Caco-2 (cell line): ENCODE measurements around the gene SBNO2. TPM values are rescaled to one million over a fixed set of nuclear protein-coding genes. Genes with fewer than 3 reads are reported as not detected.
A peak's percentile ranks its signal among the peaks of the same experiment; 100 is the strongest.

Source experiments
- BruUV-seq: library from RNA; stranded (reverse); fragments of 400-500 nt; replicated peaks from 2 replicates; lab custom pipeline; 2021; lab: Mats Ljungman, UMichigan
- CTCF ChIA-PET: fragments of 300-600 bp; sonication (Branson Sonifier 250); formaldehyde crosslinking; loops from one replicate; lab custom pipeline; 2022; ENCODE audit warnings: antibody characterized with exemption; lab: Charles Lee
- POLR2A ChIA-PET: fragments of 300-600 bp; sonication (Branson Sonifier 250); formaldehyde crosslinking; loops from one replicate; lab custom pipeline; 2022; ENCODE audit warnings: antibody characterized with exemption; lab: Charles Lee
- DNase-seq, 2 experiments: peaks; one replicate each; pipeline versions ENCODE4 v3.0.0 to v3.0.0-alpha.2; 2020 to 2022
- H3K27me3 ChIP-seq: replicated peaks from 2 replicates; pipeline ENCODE4 v1.6.0; 2011; ENCODE audit warnings: low read length; ENCODE audit not compliant: control insufficient read depth, insufficient read depth
- H3K36me3 ChIP-seq: 2 replicates; pipeline ENCODE4 v1.5.1; 2011; ENCODE audit warnings: low read length; ENCODE audit not compliant: control insufficient read depth, insufficient read depth
- H3K4me1 ChIP-seq: fragments of 250-450 bp; sonication (Bioruptor Pico); 2 replicates; pipeline ENCODE4 v1.5.1; 2020; ENCODE audit warnings: mild to moderate bottlenecking
- H3K4me3 ChIP-seq: 2 replicates; pipeline ENCODE4 v1.5.1; 2011; ENCODE audit warnings: low read depth, mild to moderate bottlenecking, control low read depth, low read length
- H3K9me3 ChIP-seq: fragments of 250-450 bp; sonication (Bioruptor Pico); 2 replicates; pipeline ENCODE4 v1.5.1; 2020; ENCODE audit warnings: mild to moderate bottlenecking, moderate library complexity
- H3K27ac Mint-ChIP-seq: one replicate; pipeline ENCODE4 v1.8.0; 2022; ENCODE audit warnings: mixed read lengths; ENCODE audit not compliant: unreplicated experiment
- H3K27me3 Mint-ChIP-seq: one replicate; pipeline ENCODE4 v1.8.0; 2022; ENCODE audit warnings: mixed read lengths; ENCODE audit not compliant: insufficient read depth, unreplicated experiment
- H3K36me3 Mint-ChIP-seq: one replicate; pipeline ENCODE4 v1.8.0; 2022; ENCODE audit warnings: mild to moderate bottlenecking, mixed read lengths; ENCODE audit not compliant: insufficient read depth, unreplicated experiment
- H3K4me1 Mint-ChIP-seq: one replicate; pipeline ENCODE4 v1.8.0; 2022; ENCODE audit warnings: low read depth, mixed read lengths; ENCODE audit not compliant: unreplicated experiment
- H3K4me3 Mint-ChIP-seq: one replicate; pipeline ENCODE4 v1.8.0; 2022; ENCODE audit warnings: mild to moderate bottlenecking, moderate library complexity, mixed read lengths; ENCODE audit not compliant: unreplicated experiment
- H3K9me3 Mint-ChIP-seq: one replicate; pipeline ENCODE4 v1.8.0; 2022; ENCODE audit warnings: mixed read lengths; ENCODE audit not compliant: unreplicated experiment
- intact Hi-C: fragments of 100-400 bp; cut with micrococcal nuclease; formaldehyde crosslinking; loops from one replicate; pipeline ENCODE4 v1.10.0; 2022; ENCODE audit not compliant: unreplicated experiment
- total RNA-seq: library from RNA; stranded (reverse); gene quantifications from 2 replicates; pipeline ENCODE4 v1.2.3, GENCODE V29; 2022
- TF ChIP-seq, protein P1 (sequence below), 2 experiments: fragments of 200-600 bp in 1 of 2; IDR thresholded peaks; 1 replicate in 1 of 2; 2 replicates in 1 of 2; pipeline versions ENCODE4 v1.5.1 to v1.8.0; 2011 to 2022; ENCODE audit warnings: antibody characterized with exemption in 1 of 2, control low read depth in 1 of 2, inconsistent platforms in 1 of 2, low read depth in 1 of 2, low read length in 1 of 2, mild to moderate bottlenecking in 1 of 2, moderate library complexity in 1 of 2; ENCODE audit not compliant: insufficient read depth in 1 of 2, severe bottlenecking in 1 of 2, unreplicated experiment in 1 of 2

SBNO2 gene
- total RNA-seq, 1 experiment from 2014 or later = 41.2 TPM

DNA sequence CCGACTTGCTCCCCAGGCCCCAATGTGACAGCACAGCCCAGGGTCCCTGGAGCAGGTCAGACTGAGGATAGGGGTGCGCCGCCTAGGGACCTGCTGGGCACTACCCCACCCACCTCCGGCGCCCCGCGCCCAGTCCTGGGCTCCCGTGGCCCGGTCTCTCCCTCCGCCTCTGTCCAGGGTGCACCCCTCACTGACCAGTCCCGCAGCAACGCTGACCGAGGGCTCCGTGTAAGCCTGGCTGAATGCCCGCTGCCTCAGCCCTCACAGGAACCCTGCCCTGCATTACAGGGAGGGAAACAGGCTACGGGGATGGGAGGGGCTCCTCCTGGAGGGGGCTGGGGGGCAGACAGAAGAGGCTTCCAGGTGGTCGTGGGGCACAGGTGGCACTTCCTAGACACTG is 38.6 kb downstream of the SBNO2 start:
- POLR2A ChIA-PET = interaction anchor here (0.8 kb wide), 1 partner anchor 108 kb away, joined by 9 read pairs; no protein-coding TSS in a partner anchor
- Mint-ChIP-seq H3K9me3 (no peaks in the 10 kb centered on the region), H3K4me3 (no peak overlapping the region), H3K4me1 (no peaks in the 10 kb centered on the region), H3K27ac (no peak overlapping the region), H3K27me3 (no peaks in the 10 kb centered on the region), H3K36me3 (peaks cover 36% of the 10 kb centered on the region)
- no TSS peak for BruUV-seq
- TF ChIP-seq, protein P1, sequence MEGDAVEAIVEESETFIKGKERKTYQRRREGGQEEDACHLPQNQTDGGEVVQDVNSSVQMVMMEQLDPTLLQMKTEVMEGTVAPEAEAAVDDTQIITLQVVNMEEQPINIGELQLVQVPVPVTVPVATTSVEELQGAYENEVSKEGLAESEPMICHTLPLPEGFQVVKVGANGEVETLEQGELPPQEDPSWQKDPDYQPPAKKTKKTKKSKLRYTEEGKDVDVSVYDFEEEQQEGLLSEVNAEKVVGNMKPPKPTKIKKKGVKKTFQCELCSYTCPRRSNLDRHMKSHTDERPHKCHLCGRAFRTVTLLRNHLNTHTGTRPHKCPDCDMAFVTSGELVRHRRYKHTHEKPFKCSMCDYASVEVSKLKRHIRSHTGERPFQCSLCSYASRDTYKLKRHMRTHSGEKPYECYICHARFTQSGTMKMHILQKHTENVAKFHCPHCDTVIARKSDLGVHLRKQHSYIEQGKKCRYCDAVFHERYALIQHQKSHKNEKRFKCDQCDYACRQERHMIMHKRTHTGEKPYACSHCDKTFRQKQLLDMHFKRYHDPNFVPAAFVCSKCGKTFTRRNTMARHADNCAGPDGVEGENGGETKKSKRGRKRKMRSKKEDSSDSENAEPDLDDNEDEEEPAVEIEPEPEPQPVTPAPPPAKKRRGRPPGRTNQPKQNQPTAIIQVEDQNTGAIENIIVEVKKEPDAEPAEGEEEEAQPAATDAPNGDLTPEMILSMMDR (IDR thresholded peaks at IDR 0.05; ENCODE audit: insufficient read depth in 1 of 2, low read depth in 1 of 2, low read length in 1 of 2, severe bottlenecking in 1 of 2, unreplicated experiment in 1 of 2) = no peak
- CTCF ChIA-PET = interaction anchor here (0.7 kb wide), 1 partner anchor 170 kb away, joined by 3 read pairs; no protein-coding TSS in a partner anchor
- Histone ChIP-seq H3K4me3 (no peak overlapping the region), H3K36me3 (no peaks in the 10 kb centered on the region), H3K4me1 (peaks cover 6% of the 10 kb centered on the region; the same call in 1 of the 2 replicates), H3K9me3 (no peaks in the 10 kb centered on the region), H3K27me3 (no peaks in the 10 kb centered on the region)
- intact Hi-C loops = no loop called here
- DNase-seq = no peak

DNA sequence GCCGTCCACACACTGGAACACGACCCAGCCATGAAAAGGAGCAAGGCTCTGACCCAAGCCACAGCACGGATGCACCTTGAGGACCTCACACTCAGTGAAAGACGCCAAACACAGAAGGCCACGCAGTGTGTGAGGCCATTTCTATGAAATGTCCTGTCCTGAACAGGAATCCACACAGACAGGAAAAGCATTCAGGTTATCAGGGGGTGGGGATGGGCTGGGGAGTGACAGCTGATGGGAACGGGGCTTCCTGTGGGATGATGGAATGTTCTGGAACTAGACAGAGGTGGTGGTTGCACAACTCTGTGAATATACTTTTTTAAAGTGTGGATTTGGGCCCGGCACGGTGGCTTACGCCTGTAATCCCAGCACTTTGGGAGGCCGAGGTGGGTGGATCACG is 39.6 kb downstream of the SBNO2 start:
- Mint-ChIP-seq H3K9me3 (no peaks in the 10 kb centered on the region), H3K4me1 (no peaks in the 10 kb centered on the region), H3K36me3 (peaks cover 29% of the 10 kb centered on the region), H3K27ac (no peak overlapping the region), H3K4me3 (no peak overlapping the region), H3K27me3 (no peaks in the 10 kb centered on the region)
- DNase-seq = no peak
- Histone ChIP-seq H3K4me1 (peaks cover 6% of the 10 kb centered on the region; the same call in 1 of the 2 replicates), H3K9me3 (no peaks in the 10 kb centered on the region), H3K27me3 (no peaks in the 10 kb centered on the region), H3K36me3 (no peaks in the 10 kb centered on the region), H3K4me3 (no peak overlapping the region)
- BruUV-seq = no TSS peak
- intact Hi-C loops = no loop called here
- TF ChIP-seq, protein P1 (IDR thresholded peaks at IDR 0.05; ENCODE audit: insufficient read depth in 1 of 2, low read depth in 1 of 2, low read length in 1 of 2, severe bottlenecking in 1 of 2, unreplicated experiment in 1 of 2) = no peak
- ChIA-PET CTCF (no interaction called here), POLR2A (interaction anchor here (0.7 kb wide), 1 partner anchor 30 kb away, joined by 10 read pairs; no protein-coding TSS in a partner anchor)

DNA sequence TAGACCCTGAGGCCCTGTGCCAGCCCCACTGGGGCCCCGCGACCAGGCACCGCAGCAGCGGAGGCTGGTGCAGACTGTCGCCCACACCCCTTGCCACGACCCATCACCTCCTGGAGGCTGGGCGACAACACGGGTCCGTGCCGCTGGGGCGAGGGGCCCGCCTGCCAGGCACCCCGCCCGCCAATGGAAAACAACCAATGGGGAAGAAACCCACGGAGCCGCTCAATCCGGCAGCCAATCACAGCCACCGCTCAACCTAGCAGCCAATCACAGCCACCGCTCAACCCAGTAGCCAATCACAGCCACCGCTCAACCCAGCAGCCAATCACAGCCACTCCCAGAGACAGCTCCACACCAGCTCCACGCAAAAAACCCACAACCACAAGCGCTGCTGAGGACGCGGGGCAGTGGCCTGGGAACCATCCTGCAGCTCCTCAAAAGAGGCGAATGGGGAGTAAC is 40.6 kb downstream of the SBNO2 start:
- H3K36me3 ChIP-seq = no peaks in the 10 kb centered on the region
- peak overlapping the region; percentile 40 for H3K4me3 ChIP-seq
- peaks cover 6% of the 10 kb centered on the region; the same call in 1 of the 2 replicates for H3K4me1 ChIP-seq
- Mint-ChIP-seq H3K36me3 (peaks cover 25% of the 10 kb centered on the region), H3K9me3 (no peaks in the 10 kb centered on the region), H3K27ac (no peak overlapping the region), H3K27me3 (no peaks in the 10 kb centered on the region), H3K4me3 (peak overlapping the region; percentile 75), H3K4me1 (no peaks in the 10 kb centered on the region)
- intact Hi-C loops = no loop called here
- TF ChIP-seq, protein P1 (IDR thresholded peaks at IDR 0.05; ENCODE audit: insufficient read depth in 1 of 2, low read depth in 1 of 2, low read length in 1 of 2, severe bottlenecking in 1 of 2, unreplicated experiment in 1 of 2) = no peak
- CTCF ChIA-PET = interaction anchor here (0.7 kb wide), 1 partner anchor 278 kb away, joined by 4 read pairs; no protein-coding TSS in a partner anchor
- BruUV-seq = no TSS peak
- no peaks in the 10 kb centered on the region for H3K9me3 ChIP-seq
- POLR2A ChIA-PET = interaction anchor here (0.9 kb wide), 1 partner anchor 135 kb away, joined by 3 read pairs; no protein-coding TSS in a partner anchor
- DNase-seq = peak; percentile 85 to 86
- H3K27me3 ChIP-seq = no peaks in the 10 kb centered on the region
